Astrocyte (in vitro differentiated cells and primary cell): ENCODE data around the gene SLC16A6. TPM values are rescaled to one million over a fixed set of nuclear protein-coding genes. Genes with fewer than 3 reads are reported as not detected.
"Not testable (repeated sequence)": the region's sequence is repeated elsewhere in the genome, so short reads cannot be mapped to it uniquely, and the experiment has no call there.

Experiments
- DNase-seq: peaks from one replicate; pipeline ENCODE4 v3.0.0-alpha.2; 2010; ENCODE audit warnings: low read depth
- FAIRE-seq: peaks from 2 replicates; lab custom pipeline; 2011; peaks lifted over from hg19 to GRCh38; lab: Jason Lieb, UNC
- H2AFZ ChIP-seq: 2 replicates; pipeline ENCODE4 v1.6.0; 2012; ENCODE audit warnings: low read depth, low read length, inconsistent platforms
- H3K27ac ChIP-seq: 2 replicates; pipeline ENCODE4 v1.5.1; 2011; ENCODE audit warnings: low read depth, low read length, inconsistent platforms
- H3K27me3 ChIP-seq: 2 replicates; pipeline ENCODE4 v1.6.0; 2011; ENCODE audit warnings: low read length, inconsistent platforms; ENCODE audit not compliant: insufficient read depth
- H3K36me3 ChIP-seq: 2 replicates; pipeline ENCODE4 v1.5.1; 2011; ENCODE audit warnings: low read length, inconsistent platforms; ENCODE audit not compliant: insufficient read depth
- H3K4me1 ChIP-seq: 2 replicates; pipeline ENCODE4 v1.5.1; 2011; ENCODE audit warnings: low read length, inconsistent platforms; ENCODE audit not compliant: insufficient read depth
- H3K4me2 ChIP-seq: 2 replicates; pipeline ENCODE4 v1.6.0; 2012; ENCODE audit warnings: low read length, inconsistent platforms
- H3K4me3 ChIP-seq: 2 replicates; pipeline ENCODE4 v1.5.1; 2011; ENCODE audit warnings: low read depth, mild to moderate bottlenecking, low read length, inconsistent platforms; ENCODE audit not compliant: insufficient read depth
- H3K79me2 ChIP-seq: 2 replicates; pipeline ENCODE4 v1.6.0; 2012; ENCODE audit warnings: mild to moderate bottlenecking, low read length, inconsistent platforms; ENCODE audit not compliant: insufficient read depth
- H3K9ac ChIP-seq: 2 replicates; pipeline ENCODE4 v1.6.0; 2012; ENCODE audit warnings: mild to moderate bottlenecking, low read length, inconsistent platforms
- H3K9me3 ChIP-seq: 2 replicates; pipeline ENCODE4 v1.5.1; 2012; ENCODE audit warnings: low read depth, mild to moderate bottlenecking, low read length, inconsistent platforms; ENCODE audit not compliant: insufficient read depth
- H4K20me1 ChIP-seq: 2 replicates; pipeline ENCODE4 v1.6.0; 2012; ENCODE audit warnings: low read length, inconsistent platforms; ENCODE audit not compliant: insufficient read depth
- H3K27ac Mint-ChIP-seq: one replicate; pipeline ENCODE4 v1.8.0; 2021; ENCODE audit warnings: mild to moderate bottlenecking, mixed read lengths; ENCODE audit not compliant: unreplicated experiment
- H3K27me3 Mint-ChIP-seq: one replicate; pipeline ENCODE4 v1.8.0; 2021; ENCODE audit warnings: low read depth, mixed read lengths; ENCODE audit not compliant: unreplicated experiment
- H3K36me3 Mint-ChIP-seq: one replicate; pipeline ENCODE4 v1.8.0; 2021; ENCODE audit warnings: low read depth, mixed read lengths; ENCODE audit not compliant: unreplicated experiment
- H3K4me1 Mint-ChIP-seq: one replicate; pipeline ENCODE4 v1.8.0; 2021; ENCODE audit warnings: low read depth, mixed read lengths; ENCODE audit not compliant: unreplicated experiment
- H3K4me3 Mint-ChIP-seq: one replicate; pipeline ENCODE4 v1.8.0; 2021; ENCODE audit warnings: mild to moderate bottlenecking, moderate library complexity, mixed read lengths; ENCODE audit not compliant: unreplicated experiment
- H3K9me3 Mint-ChIP-seq: one replicate; pipeline ENCODE4 v1.8.0; 2021; ENCODE audit warnings: mild to moderate bottlenecking, mixed read lengths; ENCODE audit not compliant: unreplicated experiment
- total RNA-seq: library from RNA; stranded (reverse); gene quantifications from 2 replicates; pipeline ENCODE4 v1.2.1, GENCODE V29; 2021

SLC16A6 gene
- total RNA-seq, 1 donor from 2014 or later, result 0.34 TPM

DNA sequence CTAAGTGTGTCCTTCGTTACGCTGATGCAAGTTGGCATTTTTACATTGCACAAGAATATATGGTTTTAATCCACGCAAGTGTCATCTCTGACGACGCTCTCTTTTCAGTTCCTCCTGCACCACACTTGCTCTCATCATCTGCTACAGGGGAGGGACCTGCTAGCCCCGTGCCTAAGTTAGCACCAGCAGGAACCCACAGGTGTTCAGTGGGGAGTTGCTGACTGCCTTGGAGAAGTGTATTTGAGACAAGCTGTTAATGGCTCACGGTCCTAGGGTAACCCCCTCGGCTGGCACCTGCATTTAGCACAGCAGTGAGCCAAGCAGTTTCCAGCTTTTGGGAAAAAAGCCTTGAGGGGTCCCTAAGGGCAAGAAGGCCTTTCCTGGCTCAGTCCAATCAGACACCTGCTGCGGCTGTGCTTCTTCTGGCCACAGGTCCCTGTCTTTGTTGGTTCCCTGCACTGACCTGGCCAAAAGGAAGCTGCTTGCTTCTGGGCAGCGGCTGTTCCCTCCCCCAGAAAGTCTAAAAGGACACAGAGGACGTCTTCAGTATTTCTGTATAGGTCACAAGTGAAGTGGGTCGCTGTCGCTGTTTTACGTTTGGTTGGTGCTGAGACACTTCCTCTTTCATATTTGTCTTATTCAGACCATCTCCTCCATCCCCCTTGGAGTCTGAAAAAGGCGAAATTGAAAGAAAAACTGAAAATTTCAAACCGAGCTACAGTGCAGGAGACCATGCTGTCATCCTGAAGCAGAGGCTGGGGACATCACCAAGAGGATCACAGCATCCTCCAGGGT lies 53.4 kb downstream of the SLC16A6 start:
- not testable (repeated sequence) for H3K27me3 ChIP-seq, H3K27me3 Mint-ChIP-seq, H3K4me1 Mint-ChIP-seq, H3K79me2 ChIP-seq, DNase-seq, H3K4me1 ChIP-seq, H3K27ac Mint-ChIP-seq, H4K20me1 ChIP-seq, H3K9me3 Mint-ChIP-seq, H3K36me3 ChIP-seq, H3K4me3 Mint-ChIP-seq, H2AFZ ChIP-seq, H3K4me2 ChIP-seq, H3K9me3 ChIP-seq, H3K27ac ChIP-seq, FAIRE-seq, H3K36me3 Mint-ChIP-seq, H3K4me3 ChIP-seq, H3K9ac ChIP-seq

DNA sequence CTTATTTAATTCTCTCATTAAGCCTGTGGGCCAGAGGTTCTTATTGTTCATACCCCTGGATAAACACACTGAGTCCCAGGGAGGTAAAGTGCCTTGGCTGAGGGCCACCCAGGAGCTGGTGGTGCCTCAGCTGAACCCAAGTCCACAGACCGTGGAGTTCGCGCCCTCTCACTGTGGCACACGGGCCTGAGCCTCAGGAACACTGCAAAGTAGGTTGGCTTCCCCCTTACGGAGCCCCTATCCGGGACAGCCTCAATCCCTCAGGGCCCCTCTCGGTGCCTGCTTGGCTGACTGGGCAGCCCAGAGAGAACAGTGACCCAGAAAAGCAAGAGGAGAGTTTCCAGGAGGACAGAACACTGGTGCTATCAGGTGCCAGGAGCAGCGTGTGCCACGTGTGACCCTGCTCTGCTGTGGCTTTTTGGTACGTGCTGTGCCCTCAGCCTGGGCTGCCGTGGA lies 55.6 kb downstream of the SLC16A6 start:
- not testable (repeated sequence) for DNase-seq, H2AFZ ChIP-seq, H3K27ac ChIP-seq, H3K27me3 ChIP-seq, H3K79me2 ChIP-seq, H3K4me3 ChIP-seq, H4K20me1 ChIP-seq, FAIRE-seq, H3K27me3 Mint-ChIP-seq, H3K36me3 ChIP-seq, H3K9me3 ChIP-seq, H3K36me3 Mint-ChIP-seq, H3K4me1 Mint-ChIP-seq, H3K9ac ChIP-seq, H3K4me3 Mint-ChIP-seq, H3K9me3 Mint-ChIP-seq, H3K4me1 ChIP-seq
- peak overlapping the region; percentile 40 for H3K4me2 ChIP-seq
- peak overlapping the region; percentile 12 for H3K27ac Mint-ChIP-seq

DNA sequence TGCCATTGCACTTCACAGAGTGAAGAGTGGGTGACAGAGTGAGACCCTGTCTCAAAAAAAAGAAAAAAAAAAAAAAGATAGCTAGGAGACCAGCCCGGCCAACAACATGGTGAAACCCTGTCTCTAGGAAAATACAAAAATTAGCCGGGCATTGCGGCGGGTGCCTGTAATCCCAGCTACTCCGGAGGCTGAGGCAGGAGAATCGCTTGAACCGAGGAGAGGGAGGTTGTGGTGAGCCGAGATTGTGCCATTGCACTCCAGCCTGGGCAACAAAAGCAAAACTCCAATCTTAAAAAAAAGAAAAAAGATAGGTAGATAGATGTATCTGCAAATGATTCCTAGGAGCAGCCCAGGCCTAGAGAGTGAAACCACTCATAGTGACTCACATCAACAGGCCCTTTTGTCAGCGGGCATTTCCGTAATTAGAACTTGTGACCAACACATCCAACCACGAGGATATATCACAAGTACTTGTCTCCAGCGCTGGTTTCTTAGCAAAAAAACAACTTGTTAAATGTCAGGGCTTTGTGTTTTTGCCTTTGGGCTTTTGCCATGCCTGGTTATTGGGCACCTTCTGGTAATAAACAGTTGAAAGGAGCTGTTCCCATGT lies 56.1 kb downstream of the SLC16A6 start:
- H3K4me1 Mint-ChIP-seq, H3K79me2 ChIP-seq, H3K36me3 ChIP-seq, H2AFZ ChIP-seq, H3K4me3 Mint-ChIP-seq, H3K9ac ChIP-seq, H3K27ac ChIP-seq, H3K27me3 Mint-ChIP-seq, H3K4me3 ChIP-seq, H3K36me3 Mint-ChIP-seq, FAIRE-seq, H3K9me3 ChIP-seq, H3K4me1 ChIP-seq, H4K20me1 ChIP-seq, H3K27me3 ChIP-seq, H3K9me3 Mint-ChIP-seq: not testable (repeated sequence)
- H3K27ac Mint-ChIP-seq, result peak overlapping the region; percentile 12
- DNase-seq, result peak; percentile 92
- peak overlapping the region; percentile 40 for H3K4me2 ChIP-seq

DNA sequence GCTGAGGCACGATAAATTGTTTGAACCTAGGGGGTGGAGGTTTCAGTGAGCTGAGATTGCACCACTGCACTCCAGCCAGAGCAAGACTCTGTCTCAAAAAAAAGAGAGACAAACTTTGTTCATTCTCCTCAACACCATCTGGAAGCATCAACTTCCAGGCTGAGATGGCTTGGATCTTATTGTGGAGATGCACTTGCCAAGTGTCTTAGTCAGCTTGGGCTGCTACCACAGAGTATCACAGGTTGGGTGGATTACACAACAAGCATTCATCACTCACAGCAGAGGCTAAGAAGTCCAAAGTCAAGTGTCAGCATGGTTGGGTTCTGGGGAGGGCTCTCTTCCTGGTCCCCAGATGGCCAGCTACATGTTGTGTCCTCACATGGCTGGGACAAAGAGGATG lies 58.2 kb downstream of the SLC16A6 start:
- H3K9me3 ChIP-seq, H2AFZ ChIP-seq, FAIRE-seq, H3K27ac Mint-ChIP-seq, H3K9me3 Mint-ChIP-seq, H3K4me1 Mint-ChIP-seq, H3K9ac ChIP-seq, H3K36me3 ChIP-seq, H3K4me3 Mint-ChIP-seq, H3K27ac ChIP-seq, H3K36me3 Mint-ChIP-seq, H3K4me2 ChIP-seq, H3K4me1 ChIP-seq, H3K4me3 ChIP-seq, H3K79me2 ChIP-seq, H3K27me3 Mint-ChIP-seq, H4K20me1 ChIP-seq, H3K27me3 ChIP-seq: not testable (repeated sequence)
- peak; percentile 65 for DNase-seq
